Retinal pigment epithelial cell (primary cell): ENCODE data around the gene DCHS2.
A peak's percentile ranks its signal among the peaks of the same experiment; 100 is the strongest.

Source experiments
- DNase-seq: peaks from one replicate; pipeline ENCODE4 v3.0.0-alpha.2; 2010; ENCODE audit warnings: low read depth
- H3K4me3 ChIP-seq: 2 replicates; pipeline ENCODE4 v1.5.1; 2011; ENCODE audit warnings: mild to moderate bottlenecking, low read length, control low read depth, moderate library complexity
- CTCF ChIP-seq: conservative IDR thresholded peaks from 2 replicates; pipeline ENCODE4 v1.5.1; 2011; ENCODE audit warnings: low read depth, low read length, control low read depth, inconsistent platforms

The DCHS2 gene

GRCh38 chr4:154367659-154368058, 123.9 kb downstream of the DCHS2 start:
- no peak overlapping the region for H3K4me3 ChIP-seq
- DNase-seq = no peak
- no peak for TF ChIP-seq CTCF

GRCh38 chr4:154366956-154367355, 124.6 kb downstream of the DCHS2 start:
- no peak overlapping the region for H3K4me3 ChIP-seq
- DNase-seq = no peak
- no peak for TF ChIP-seq CTCF

GRCh38 chr4:154364066-154364845, 127.3 kb downstream of the DCHS2 start:
- no peak for TF ChIP-seq CTCF
- H3K4me3 ChIP-seq = no peak overlapping the region
- DNase-seq = no peak

- TF ChIP-seq CTCF = no peak
- DNase-seq = no peak
- no peak overlapping the region for H3K4me3 ChIP-seq
Measured at GRCh38 chr4:154361450-154361849, 130.1 kb downstream of the DCHS2 start.

GRCh38 chr4:154360491-154360890, 131.1 kb downstream of the DCHS2 start:
- DNase-seq = no peak
- no peak for TF ChIP-seq CTCF
- no peak overlapping the region for H3K4me3 ChIP-seq

- no peak for DNase-seq
- TF ChIP-seq CTCF = no peak
Measured at GRCh38 chr4:154354883-154355282, 136.7 kb downstream of the DCHS2 start.

GRCh38 chr4:154349829-154350228, 141.8 kb downstream of the DCHS2 start:
- peak; percentile 69 for TF ChIP-seq CTCF
- no peak for DNase-seq
- no peak overlapping the region for H3K4me3 ChIP-seq

More at GRCh38 chr4:154354883-154355282, 136.7 kb downstream of the DCHS2 start:
- H3K4me3 ChIP-seq = no peak overlapping the region
